Dendritic cell treated with granulocyte-macrophage colony-stimulating factor and Interleukin-4, amounts not matched to agents 40 ng/mL and 50 ng/mL, for 4 days (primary cell): Measurements from ENCODE around the gene FAM163A.
"Not testable (repeated sequence)": the region's sequence is repeated elsewhere in the genome, so short reads cannot be mapped to it uniquely, and the experiment has no call there.

Source experiments
- H3K27ac Mint-ChIP-seq: one replicate; pipeline ENCODE4 v1.8.0; 2022; ENCODE audit warnings: mild to moderate bottlenecking, mixed read lengths
- H3K27me3 Mint-ChIP-seq: one replicate; pipeline ENCODE4 v1.8.0; 2022; ENCODE audit warnings: mild to moderate bottlenecking, mixed read lengths
- H3K36me3 Mint-ChIP-seq: one replicate; pipeline ENCODE4 v1.8.0; 2022; ENCODE audit warnings: low read depth, mixed read lengths
- H3K4me1 Mint-ChIP-seq: one replicate; pipeline ENCODE4 v1.8.0; 2022; ENCODE audit warnings: low read depth, mixed read lengths
- H3K4me3 Mint-ChIP-seq: one replicate; pipeline ENCODE4 v1.8.0; 2022; ENCODE audit warnings: mild to moderate bottlenecking, moderate library complexity, mixed read lengths
- H3K9me3 Mint-ChIP-seq: one replicate; pipeline ENCODE4 v1.8.0; 2022; ENCODE audit warnings: mixed read lengths
- intact Hi-C: fragments of 100-400 bp; cut with micrococcal nuclease; formaldehyde crosslinking; loops from one replicate; pipeline ENCODE4 v1.15.0; 2022

Gene FAM163A

GRCh38 chr1:179820226-179820970, 77.3 kb downstream of the FAM163A start:
- intact Hi-C loops = no loop called here
- no peaks in the 10 kb centered on the region for H3K36me3 Mint-ChIP-seq
- no peak overlapping the region for H3K27ac Mint-ChIP-seq
- H3K27me3 Mint-ChIP-seq = peaks cover 20% of the 10 kb centered on the region
- peaks cover 24% of the 10 kb centered on the region for H3K4me1 Mint-ChIP-seq
- H3K9me3 Mint-ChIP-seq = no peaks in the 10 kb centered on the region
- no peak overlapping the region for H3K4me3 Mint-ChIP-seq

GRCh38 chr1:179821524-179821923, 78.4 kb downstream of the FAM163A start:
- Mint-ChIP-seq H3K4me3 (no peak overlapping the region), H3K36me3 (no peaks in the 10 kb centered on the region), H3K4me1 (peaks cover 19% of the 10 kb centered on the region), H3K27ac (no peak overlapping the region), H3K27me3 (peaks cover 8% of the 10 kb centered on the region), H3K9me3 (no peaks in the 10 kb centered on the region)
- intact Hi-C loops = no loop called here

GRCh38 chr1:179822065-179822464, 79.0 kb downstream of the FAM163A start:
- H3K4me3 Mint-ChIP-seq = no peak overlapping the region
- no peak overlapping the region for H3K27ac Mint-ChIP-seq
- intact Hi-C loops = no loop called here
- no peaks in the 10 kb centered on the region for H3K9me3 Mint-ChIP-seq
- H3K27me3 Mint-ChIP-seq = peaks cover 3% of the 10 kb centered on the region
- no peaks in the 10 kb centered on the region for H3K36me3 Mint-ChIP-seq
- peaks cover 19% of the 10 kb centered on the region for H3K4me1 Mint-ChIP-seq

- Mint-ChIP-seq H3K4me1 (peaks cover 19% of the 10 kb centered on the region), H3K9me3 (no peaks in the 10 kb centered on the region), H3K27me3 (no peaks in the 10 kb centered on the region), H3K36me3 (no peaks in the 10 kb centered on the region), H3K27ac (no peak overlapping the region), H3K4me3 (no peak overlapping the region)
- intact Hi-C loops = no loop called here
These were observed 80.6 kb downstream of the FAM163A start for GRCh38 chr1:179823693-179824092.

GRCh38 chr1:179824265-179824664, 81.2 kb downstream of the FAM163A start:
- Mint-ChIP-seq H3K27ac (no peak overlapping the region), H3K27me3 (no peaks in the 10 kb centered on the region), H3K9me3 (no peaks in the 10 kb centered on the region), H3K4me3 (no peak overlapping the region), H3K4me1 (peaks cover 19% of the 10 kb centered on the region), H3K36me3 (no peaks in the 10 kb centered on the region)
- intact Hi-C loops = no loop called here

GRCh38 chr1:179825206-179825605, 82.1 kb downstream of the FAM163A start:
- Mint-ChIP-seq H3K9me3 (no peaks in the 10 kb centered on the region), H3K27ac (no peak overlapping the region), H3K4me1 (peaks cover 17% of the 10 kb centered on the region), H3K27me3 (no peaks in the 10 kb centered on the region), H3K36me3 (no peaks in the 10 kb centered on the region), H3K4me3 (no peak overlapping the region)
- intact Hi-C loops = no loop called here

- Mint-ChIP-seq H3K9me3 (no peaks in the 10 kb centered on the region), H3K27ac (no peak overlapping the region), H3K27me3 (peaks cover 3% of the 10 kb centered on the region), H3K36me3 (no peaks in the 10 kb centered on the region), H3K4me1 (peaks cover 11% of the 10 kb centered on the region), H3K4me3 (no peak overlapping the region)
- intact Hi-C loops = no loop called here
These were observed 82.8 kb downstream of the FAM163A start for GRCh38 chr1:179825798-179826460.

GRCh38 chr1:179826626-179827280, 83.7 kb downstream of the FAM163A start:
- peaks cover 11% of the 10 kb centered on the region for H3K4me1 Mint-ChIP-seq
- peaks cover 3% of the 10 kb centered on the region for H3K27me3 Mint-ChIP-seq
- intact Hi-C loops = no loop called here
- H3K9me3 Mint-ChIP-seq = no peaks in the 10 kb centered on the region
- H3K36me3 Mint-ChIP-seq = no peaks in the 10 kb centered on the region
- H3K27ac Mint-ChIP-seq = no peak overlapping the region
- no peak overlapping the region for H3K4me3 Mint-ChIP-seq

- H3K4me3 Mint-ChIP-seq = no peak overlapping the region
- no peaks in the 10 kb centered on the region for H3K36me3 Mint-ChIP-seq
- H3K9me3 Mint-ChIP-seq = no peaks in the 10 kb centered on the region
- intact Hi-C loops = no loop called here
- peaks cover 11% of the 10 kb centered on the region for H3K4me1 Mint-ChIP-seq
- no peak overlapping the region for H3K27ac Mint-ChIP-seq
- peaks cover 3% of the 10 kb centered on the region for H3K27me3 Mint-ChIP-seq
These were observed 85.5 kb downstream of the FAM163A start for GRCh38 chr1:179828554-179829110.

- intact Hi-C loops = no loop called here
- Mint-ChIP-seq H3K27ac (no peak overlapping the region), H3K9me3 (no peaks in the 10 kb centered on the region), H3K4me1 (no peaks in the 10 kb centered on the region), H3K27me3 (peaks cover 3% of the 10 kb centered on the region), H3K4me3 (no peak overlapping the region), H3K36me3 (peaks cover 7% of the 10 kb centered on the region)
These were observed 88.1 kb downstream of the FAM163A start for GRCh38 chr1:179831225-179831624.

GRCh38 chr1:179831852-179832699, 89.0 kb downstream of the FAM163A start:
- Mint-ChIP-seq H3K4me1 (no peaks in the 10 kb centered on the region), H3K4me3 (no peak overlapping the region), H3K27me3 (peaks cover 3% of the 10 kb centered on the region), H3K27ac (no peak overlapping the region), H3K36me3 (peaks cover 14% of the 10 kb centered on the region), H3K9me3 (no peaks in the 10 kb centered on the region)
- intact Hi-C loops = no loop called here

GRCh38 chr1:179836686-179837445, 93.8 kb downstream of the FAM163A start:
- H3K4me3 Mint-ChIP-seq, H3K27ac Mint-ChIP-seq, H3K9me3 Mint-ChIP-seq, H3K27me3 Mint-ChIP-seq, intact Hi-C loops, H3K4me1 Mint-ChIP-seq: not testable (repeated sequence)
- H3K36me3 Mint-ChIP-seq = peaks cover 27% of the 10 kb centered on the region

GRCh38 chr1:179840107-179840506, 97.0 kb downstream of the FAM163A start:
- Mint-ChIP-seq H3K27me3 (no peaks in the 10 kb centered on the region), H3K4me1 (no peaks in the 10 kb centered on the region), H3K4me3 (no peak overlapping the region), H3K27ac (no peak overlapping the region), H3K36me3 (peaks cover 36% of the 10 kb centered on the region), H3K9me3 (no peaks in the 10 kb centered on the region)
- intact Hi-C loops = no loop called here
